NCI-H524 treated with DMSO at 0.1 percent for 48 hours (cell line): ENCODE results near the gene MRTFA.

Experiments
- DNase-seq: peaks from one replicate; lab custom pipeline; 2025; lab: John Stamatoyannopoulos, UW

Gene MRTFA

GRCh38 chr22:40463683-40464082, 172.8 kb downstream of the MRTFA start:
- no peak for DNase-seq

- DNase-seq: no peak
Observed at GRCh38 chr22:40463017-40463631, 173.4 kb downstream of the MRTFA start.

GRCh38 chr22:40462195-40462984, 174.1 kb downstream of the MRTFA start:
- DNase-seq: no peak

- no peak for DNase-seq
Observed at GRCh38 chr22:40453671-40454070, 182.8 kb downstream of the MRTFA start.

GRCh38 chr22:40452730-40453487, 183.6 kb downstream of the MRTFA start:
- DNase-seq: no peak

GRCh38 chr22:40451210-40451609, 185.3 kb downstream of the MRTFA start:
- DNase-seq: no peak

- DNase-seq: no peak
Observed at GRCh38 chr22:40450616-40451015, 185.9 kb downstream of the MRTFA start.

GRCh38 chr22:40449676-40450035, 186.9 kb downstream of the MRTFA start:
- DNase-seq: no peak

DNA sequence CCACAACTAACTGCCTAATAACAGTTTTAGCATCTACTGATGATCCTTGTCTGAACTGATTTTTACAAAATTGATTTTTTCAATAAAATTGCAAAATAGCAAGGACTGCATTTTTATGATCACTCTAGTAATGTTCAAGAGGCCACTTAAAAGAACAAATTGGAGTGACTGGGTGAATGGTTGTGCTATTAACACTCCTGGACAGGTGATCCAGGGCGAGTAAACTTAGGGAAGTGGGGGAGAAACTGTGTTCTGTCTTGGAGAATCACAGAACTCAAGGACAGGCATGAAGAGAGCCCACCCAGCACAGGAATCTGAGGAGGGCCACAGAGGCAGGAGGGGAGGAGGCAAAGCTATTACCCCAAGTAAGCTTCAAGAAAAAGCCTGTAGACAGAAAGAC, 190.3 kb downstream of the MRTFA start:
- no peak for DNase-seq

DNA sequence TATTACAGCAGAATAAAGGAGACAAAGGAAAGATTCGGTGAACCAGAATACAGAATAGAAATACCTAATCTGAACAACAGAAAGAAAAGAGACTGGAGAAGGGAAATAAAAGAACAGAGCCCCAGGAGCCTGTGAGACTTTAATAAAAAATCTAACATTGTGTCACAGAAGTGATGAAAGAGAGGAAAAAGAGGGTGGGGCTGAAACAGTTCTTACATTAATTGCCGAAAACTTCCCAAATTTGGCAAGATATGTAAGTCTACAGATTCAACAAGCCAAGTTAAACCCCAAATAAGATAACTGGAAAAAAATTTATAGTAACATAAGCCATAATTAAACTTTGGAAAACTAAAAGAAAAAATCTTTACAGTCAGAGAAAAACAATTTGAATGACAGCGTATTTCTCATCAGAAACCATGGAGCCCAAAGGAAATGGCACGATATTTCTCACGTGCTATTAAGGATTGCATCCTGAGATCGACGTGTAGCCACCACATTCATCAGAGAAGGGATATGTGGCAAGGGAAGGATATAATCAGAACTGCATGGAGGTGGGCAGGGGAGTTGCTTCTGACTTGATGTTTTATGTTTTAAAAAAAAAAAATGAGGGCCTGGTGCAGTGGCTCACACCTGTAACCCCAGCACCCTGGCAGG, 192.2 kb downstream of the MRTFA start:
- no peak for DNase-seq

DNA sequence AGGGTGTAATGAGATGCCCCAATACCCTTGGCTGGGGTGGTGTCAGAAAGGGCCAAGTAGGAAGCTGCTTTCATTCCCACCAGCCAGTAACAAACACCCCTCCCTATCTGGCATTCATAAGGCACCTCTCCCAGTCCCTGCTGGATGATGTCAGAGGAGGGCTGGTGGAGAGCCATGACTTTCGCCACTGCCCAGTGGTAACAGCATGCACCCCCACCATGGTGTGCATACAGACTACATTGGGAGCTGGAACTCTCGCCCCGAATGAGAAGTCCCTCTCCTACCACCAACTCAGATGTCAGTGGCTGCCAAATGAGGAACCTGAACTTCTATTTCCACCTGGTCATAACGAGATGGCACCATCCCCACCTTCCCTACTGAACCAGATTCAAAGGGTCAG, 192.8 kb downstream of the MRTFA start:
- no peak for DNase-seq

DNA sequence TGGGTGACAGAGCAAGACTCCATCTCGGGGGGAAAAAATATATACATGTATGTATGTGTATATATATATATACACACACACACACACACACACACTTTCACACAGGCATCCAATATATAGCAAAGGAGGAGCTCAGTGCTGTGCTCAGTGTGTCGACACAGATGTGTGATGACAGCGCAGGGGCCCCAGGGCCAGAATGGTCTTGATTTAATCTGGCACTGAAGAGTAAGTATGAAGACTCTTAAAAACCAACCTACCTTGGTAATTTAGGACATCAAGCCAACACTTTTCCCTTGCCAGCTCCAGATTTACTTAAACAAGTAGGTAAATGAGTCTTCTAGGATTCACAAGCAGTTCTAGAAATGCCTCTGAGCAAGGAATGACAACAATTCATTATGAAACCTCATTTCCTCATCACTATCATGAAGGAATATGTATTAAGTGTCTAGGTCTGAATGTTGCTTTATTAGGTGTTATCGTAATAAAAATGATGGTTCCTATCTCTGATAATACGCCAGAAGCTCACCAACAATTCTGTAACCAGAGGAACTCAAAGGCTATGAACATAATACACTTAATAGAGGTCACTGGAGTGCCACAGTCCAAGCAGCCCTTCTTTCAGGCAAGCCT, 194.6 kb downstream of the MRTFA start:
- DNase-seq: no peak

DNA sequence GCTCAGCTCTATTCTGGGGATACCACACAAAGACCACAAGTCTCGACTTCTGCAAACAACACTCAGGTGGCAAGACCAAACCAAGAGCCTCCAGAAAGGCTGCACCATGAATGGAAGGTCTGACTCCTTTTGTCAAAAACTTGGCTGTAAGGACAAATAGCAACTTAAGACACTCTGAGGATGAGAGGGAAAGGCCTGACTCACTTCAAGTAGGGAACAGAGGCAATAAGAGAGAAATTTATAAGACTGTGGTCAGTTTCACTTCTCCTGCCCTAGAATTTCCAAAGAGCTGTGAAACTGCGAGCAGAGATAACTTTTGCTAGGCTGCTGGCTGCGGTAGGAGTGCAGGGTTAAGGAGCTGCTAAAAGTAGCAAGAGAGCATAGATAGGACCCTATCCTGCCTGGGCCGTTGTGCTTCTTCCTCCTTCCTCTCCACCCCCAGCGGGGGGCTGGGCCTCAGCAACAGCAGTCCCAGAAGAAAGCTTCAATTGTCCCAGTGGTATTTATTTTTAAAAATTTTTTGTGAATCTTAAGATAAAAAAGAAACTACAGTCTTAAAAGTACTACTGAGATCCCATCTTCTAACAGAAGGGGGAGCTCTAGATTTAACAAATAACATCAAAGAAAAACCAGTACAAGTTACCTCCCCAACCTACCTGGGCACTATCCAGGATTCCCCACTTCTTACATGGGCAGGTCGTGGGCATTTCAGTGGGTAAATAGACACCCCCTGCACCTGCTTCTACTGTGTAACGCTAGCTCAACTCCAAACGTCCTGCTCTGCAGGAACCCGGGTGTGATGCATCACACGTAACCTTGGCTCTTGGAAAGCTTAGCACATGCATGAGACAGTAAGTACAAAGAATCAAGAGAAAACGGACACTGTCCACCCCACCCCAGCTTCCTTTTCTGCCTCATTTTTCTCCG, 199.8 kb downstream of the MRTFA start:
- DNase-seq: no peak

- DNase-seq: no peak
Observed at GRCh38 chr22:40434745-40435144, 201.8 kb downstream of the MRTFA start.

- no peak for DNase-seq
Observed at GRCh38 chr22:40434106-40434505, 202.4 kb downstream of the MRTFA start.

DNA sequence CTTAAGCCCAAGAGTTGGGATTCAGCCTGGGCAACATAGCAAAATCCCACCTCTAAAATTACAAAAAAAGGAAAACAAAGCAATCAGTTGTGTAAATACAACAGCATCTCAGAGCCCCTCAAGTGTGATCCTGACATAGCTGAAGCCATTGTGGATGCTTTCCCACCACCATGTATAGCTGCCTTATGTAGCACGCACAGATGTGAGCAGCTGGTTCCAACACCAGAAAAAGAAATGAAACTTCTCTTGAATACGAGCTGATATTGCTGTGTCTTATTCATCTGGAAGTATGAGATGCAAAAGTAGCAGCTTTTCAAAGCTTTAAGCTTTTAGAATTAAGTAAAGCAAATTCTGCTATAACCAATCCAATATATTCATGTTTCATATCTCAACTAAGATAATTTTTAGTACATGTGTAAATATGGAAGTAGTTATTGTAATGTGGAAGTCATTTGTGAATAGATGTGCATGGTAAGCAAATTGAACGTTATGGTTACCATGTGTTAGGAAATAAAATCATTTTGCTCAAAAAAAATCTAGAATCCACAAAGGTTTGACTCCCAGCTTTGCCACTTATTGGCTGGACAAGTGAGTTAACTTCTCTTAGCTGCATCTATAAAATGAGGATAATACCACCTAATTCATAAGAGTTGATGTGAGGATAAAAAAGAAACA, 203.0 kb downstream of the MRTFA start:
- DNase-seq: no peak

GRCh38 chr22:40432625-40433024, 203.9 kb downstream of the MRTFA start:
- no peak for DNase-seq

- no peak for DNase-seq
Observed at GRCh38 chr22:40432157-40432556, 204.4 kb downstream of the MRTFA start.

GRCh38 chr22:40430991-40431390, 205.5 kb downstream of the MRTFA start:
- DNase-seq: no peak

DNA sequence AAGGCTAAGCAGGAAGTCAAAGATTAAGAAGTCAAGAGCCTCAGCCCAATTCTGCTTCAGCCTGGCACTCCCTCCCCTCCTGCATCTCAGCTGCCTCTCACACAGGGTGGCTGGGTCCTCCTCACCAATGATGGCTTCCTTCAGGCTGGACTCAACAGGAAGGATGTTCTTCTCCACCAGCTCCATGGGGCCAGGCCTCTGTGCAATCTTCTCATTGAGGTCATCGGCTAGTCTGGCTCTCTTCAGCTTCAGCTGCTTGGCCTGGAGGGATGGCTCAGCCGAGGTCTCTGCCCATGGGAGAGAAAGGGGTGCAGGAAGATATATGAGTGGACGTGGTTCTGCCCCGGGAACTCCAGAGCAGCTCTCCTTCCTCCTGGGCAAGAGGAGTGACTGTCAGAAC, 207.0 kb downstream of the MRTFA start:
- DNase-seq: no peak
